ENCODE measurements around the gene STARD7.

Gene STARD7

DNA sequence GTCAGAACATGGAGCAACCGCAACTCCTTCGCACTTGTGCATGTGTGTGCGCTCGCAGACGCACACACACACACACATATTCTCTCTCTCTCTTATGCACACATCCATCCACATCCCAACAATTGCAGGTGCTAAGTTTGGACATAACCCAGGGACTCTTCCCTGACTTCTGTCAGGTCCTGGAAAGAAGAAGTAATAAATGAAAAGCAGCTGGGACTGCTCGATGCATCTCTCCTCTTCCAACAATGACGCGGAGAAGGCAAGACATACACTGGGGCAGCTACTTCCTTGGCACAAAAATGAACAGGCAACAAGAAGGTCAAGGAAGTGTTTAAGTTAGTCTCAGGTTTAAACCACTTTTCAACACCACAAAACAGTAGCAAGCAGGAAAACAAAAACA, 23.6 kb downstream of the STARD7 start:
- no peak overlapping the region for H3K27ac ChIP-seq
- no peak overlapping the region for H3K4me3 ChIP-seq
- H3K36me3 ChIP-seq: peaks cover 42 to 64% (median 63%) of the 10 kb centered on the region in 3 donors
- TF ChIP-seq, protein P1, sequence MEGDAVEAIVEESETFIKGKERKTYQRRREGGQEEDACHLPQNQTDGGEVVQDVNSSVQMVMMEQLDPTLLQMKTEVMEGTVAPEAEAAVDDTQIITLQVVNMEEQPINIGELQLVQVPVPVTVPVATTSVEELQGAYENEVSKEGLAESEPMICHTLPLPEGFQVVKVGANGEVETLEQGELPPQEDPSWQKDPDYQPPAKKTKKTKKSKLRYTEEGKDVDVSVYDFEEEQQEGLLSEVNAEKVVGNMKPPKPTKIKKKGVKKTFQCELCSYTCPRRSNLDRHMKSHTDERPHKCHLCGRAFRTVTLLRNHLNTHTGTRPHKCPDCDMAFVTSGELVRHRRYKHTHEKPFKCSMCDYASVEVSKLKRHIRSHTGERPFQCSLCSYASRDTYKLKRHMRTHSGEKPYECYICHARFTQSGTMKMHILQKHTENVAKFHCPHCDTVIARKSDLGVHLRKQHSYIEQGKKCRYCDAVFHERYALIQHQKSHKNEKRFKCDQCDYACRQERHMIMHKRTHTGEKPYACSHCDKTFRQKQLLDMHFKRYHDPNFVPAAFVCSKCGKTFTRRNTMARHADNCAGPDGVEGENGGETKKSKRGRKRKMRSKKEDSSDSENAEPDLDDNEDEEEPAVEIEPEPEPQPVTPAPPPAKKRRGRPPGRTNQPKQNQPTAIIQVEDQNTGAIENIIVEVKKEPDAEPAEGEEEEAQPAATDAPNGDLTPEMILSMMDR (IDR thresholded peaks at IDR 0.05): no peak
- DNase-seq: no peak
- no peaks in the 10 kb centered on the region for H3K9me3 ChIP-seq
- peaks cover 0 to 17% (median 0%) of the 10 kb centered on the region in 4 donors for H3K4me1 ChIP-seq
- H3K27me3 ChIP-seq: no peaks in the 10 kb centered on the region
- intact Hi-C loops (cut with DNase I; ENCODE audit: low total_unique reads): no loop called here

DNA sequence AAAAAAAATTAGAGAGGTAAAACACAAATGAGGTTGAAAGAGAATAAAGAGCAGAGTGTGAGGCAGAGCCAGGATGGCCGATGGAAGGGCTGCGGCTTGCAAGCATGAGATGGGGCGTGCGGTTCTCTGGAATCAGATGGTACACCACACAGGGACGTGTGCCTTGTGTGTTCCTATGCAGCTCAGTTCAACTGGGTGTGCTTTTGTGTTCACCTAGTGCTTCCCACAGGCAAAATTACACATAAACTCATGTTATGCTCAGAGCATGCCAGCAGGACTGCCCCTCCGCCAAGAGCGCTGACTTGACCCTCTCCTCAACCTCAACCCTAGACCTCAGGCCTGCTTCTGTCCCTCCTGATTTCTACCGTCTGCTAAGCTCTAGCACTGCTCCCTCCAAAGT, 24.4 kb downstream of the STARD7 start:
- H3K27me3 ChIP-seq: no peaks in the 10 kb centered on the region
- no peak overlapping the region for H3K4me3 ChIP-seq
- no peak overlapping the region for H3K27ac ChIP-seq
- peaks cover 40 to 57% (median 56%) of the 10 kb centered on the region in 3 donors for H3K36me3 ChIP-seq
- H3K4me1 ChIP-seq: peaks cover 0 to 17% (median 0%) of the 10 kb centered on the region in 4 donors
- intact Hi-C loops (cut with DNase I; ENCODE audit: low total_unique reads): no loop called here
- TF ChIP-seq, protein P1 (IDR thresholded peaks at IDR 0.05): no peak
- no peaks in the 10 kb centered on the region for H3K9me3 ChIP-seq
- no peak for DNase-seq

DNA sequence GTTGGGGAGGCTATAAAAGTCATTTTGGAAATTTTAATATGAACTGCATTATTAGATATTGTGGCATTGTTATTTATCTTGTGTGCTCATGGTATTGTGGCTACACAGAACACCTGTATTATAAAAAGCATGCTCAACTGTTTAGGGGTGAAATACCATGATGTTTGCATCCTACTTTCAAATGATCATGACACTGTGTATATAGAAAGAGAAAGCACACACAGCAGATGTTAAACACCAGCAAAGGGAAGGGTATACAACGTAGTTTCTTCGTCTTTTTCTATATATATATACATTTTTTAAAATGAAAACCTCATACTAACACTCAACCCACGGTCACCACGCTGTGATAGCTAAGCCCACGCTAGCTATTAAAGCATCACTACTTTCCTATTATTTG, 27.1 kb downstream of the STARD7 start:
- H3K27me3 ChIP-seq: no peaks in the 10 kb centered on the region
- H3K4me1 ChIP-seq: peaks cover 0 to 4% (median 0%) of the 10 kb centered on the region in 4 donors
- peaks cover 23 to 33% (median 32%) of the 10 kb centered on the region in 3 donors for H3K36me3 ChIP-seq
- H3K27ac ChIP-seq: no peak overlapping the region
- intact Hi-C loops (cut with DNase I; ENCODE audit: low total_unique reads): no loop called here
- TF ChIP-seq, protein P1 (IDR thresholded peaks at IDR 0.05): no peak
- no peaks in the 10 kb centered on the region for H3K9me3 ChIP-seq
- no peak for DNase-seq
- H3K4me3 ChIP-seq: no peak overlapping the region

DNA sequence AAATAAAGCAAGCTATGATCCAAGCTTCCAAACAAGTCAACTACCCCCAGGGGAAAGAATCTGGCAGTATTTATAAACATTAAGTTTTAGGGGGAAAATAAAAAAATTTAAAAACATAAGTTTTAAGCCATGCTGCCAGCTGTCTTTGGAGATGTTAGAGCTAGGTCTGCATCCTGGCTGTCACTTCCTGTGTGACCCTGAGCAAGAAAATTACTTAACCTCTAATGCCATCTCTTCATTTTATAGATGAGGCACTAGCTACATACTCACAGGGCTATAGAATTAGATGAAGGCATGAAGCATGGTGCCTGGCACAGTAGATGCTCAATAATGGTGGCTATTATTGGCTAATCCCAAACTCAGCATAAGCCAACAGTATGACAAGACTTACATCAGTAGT, 28.1 kb downstream of the STARD7 start:
- intact Hi-C loops (cut with DNase I; ENCODE audit: low total_unique reads): no loop called here
- TF ChIP-seq, protein P1 (IDR thresholded peaks at IDR 0.05): no peak
- Histone ChIP-seq H3K36me3 (peaks cover 13 to 23% (median 22%) of the 10 kb centered on the region in 3 donors), H3K4me1 (no peaks in the 10 kb centered on the region), H3K27ac (no peak overlapping the region), H3K27me3 (no peaks in the 10 kb centered on the region), H3K4me3 (no peak overlapping the region), H3K9me3 (no peaks in the 10 kb centered on the region)
- no peak for DNase-seq

DNA sequence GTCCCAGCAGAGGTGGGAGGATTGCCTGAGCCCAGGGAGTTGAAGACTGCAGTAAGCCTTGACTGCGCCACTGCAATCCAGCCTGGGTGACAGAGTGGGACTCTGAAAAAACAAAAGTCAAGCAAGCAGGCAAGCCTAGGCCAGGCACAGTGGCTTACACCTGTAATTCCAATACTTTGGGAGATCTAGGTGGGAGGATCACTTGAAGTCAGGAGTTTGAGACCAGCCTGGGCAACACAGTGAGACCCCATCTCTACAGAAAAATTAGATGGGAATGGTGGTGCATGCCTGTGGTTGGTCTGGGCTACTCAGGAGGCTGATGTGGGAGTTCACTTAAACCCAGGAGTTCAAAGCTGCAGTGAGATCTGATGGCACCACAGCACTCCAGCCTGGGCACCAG, 28.6 kb downstream of the STARD7 start:
- TF ChIP-seq, protein P1 (IDR thresholded peaks at IDR 0.05): no peak
- Histone ChIP-seq H3K9me3 (no peaks in the 10 kb centered on the region), H3K4me3 (no peak overlapping the region), H3K4me1 (no peaks in the 10 kb centered on the region), H3K27me3 (no peaks in the 10 kb centered on the region), H3K27ac (no peak overlapping the region), H3K36me3 (peaks cover 8 to 18% (median 16%) of the 10 kb centered on the region in 3 donors)
- no peak for DNase-seq
- intact Hi-C loops (cut with DNase I; ENCODE audit: low total_unique reads): no loop called here

DNA sequence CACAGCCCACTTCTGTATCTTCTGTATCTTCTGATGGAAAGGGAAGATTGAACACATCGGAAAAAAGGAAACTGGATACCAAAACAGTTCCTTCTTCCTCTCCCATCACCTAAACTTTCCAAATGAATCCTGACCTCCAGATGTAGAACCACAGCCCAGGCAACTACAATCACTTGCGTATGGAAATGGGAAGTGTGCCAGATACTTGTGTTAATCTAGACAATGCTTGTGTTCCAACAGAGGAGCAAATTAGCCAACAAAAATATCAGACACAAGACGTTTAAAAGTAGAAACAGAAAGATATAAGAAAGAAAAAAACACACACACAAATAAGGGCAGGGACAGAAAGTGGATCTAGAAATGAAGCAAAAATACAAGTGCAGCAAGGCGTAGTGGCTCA, 32.0 kb downstream of the STARD7 start:
- Histone ChIP-seq H3K36me3 (no peaks in the 10 kb centered on the region), H3K27me3 (no peaks in the 10 kb centered on the region), H3K4me3 (no peak overlapping the region), H3K4me1 (no peaks in the 10 kb centered on the region), H3K27ac (no peak overlapping the region), H3K9me3 (no peaks in the 10 kb centered on the region)
- no peak for DNase-seq
- TF ChIP-seq, protein P1 (IDR thresholded peaks at IDR 0.05): no peak
- intact Hi-C loops (cut with DNase I; ENCODE audit: low total_unique reads): no loop called here

Data from tibial artery (tissue), 4 donors.